Posterior vena cava (tissue), 2 donors: ENCODE data around the gene NODAL. TPM values are rescaled to one million over a fixed set of nuclear protein-coding genes. Genes with fewer than 3 reads are reported as not detected.
"Not testable (repeated sequence)": the region's sequence is repeated elsewhere in the genome, so short reads cannot be mapped to it uniquely, and the experiment has no call there.

Experiments
- DNase-seq: peaks from one replicate; pipeline ENCODE4 v3.0.0-alpha.2; 2020; ENCODE audit warnings: low spot score
- intact Hi-C, 2 donors: fragments of 100-400 bp; cut with DNase I; formaldehyde crosslinking; loops; one replicate each; pipeline versions ENCODE4 v1.14.1 to v1.14.2; 2022 to 2023
- long read RNA-seq, 2 donors: library from polyadenylated mRNA; unstranded; transcript quantifications; one replicate each; pipeline ENCODE4 v2.0.0, GENCODE V29; 2020 to 2021
- total RNA-seq, 2 donors: library from RNA; stranded (reverse); fragmentation: NEBNext Ultra II Directional; extraction: Animal tissue kit (Norgen Biotek cat#: 25700); gene quantifications; one replicate each; pipeline ENCODE4 v1.2.1, GENCODE V29; 2021
- donor health status: DM: yes; HTN: yes; CAD: no.
- donor health status: DM: yes; HTN: yes; CAD: no.

NODAL gene
- total RNA-seq, result not detected
- long read RNA-seq, donor 1, result 0 reads
- long read RNA-seq, donor 2, result 0 reads

GRCh38 chr10:70441161-70441894 is at the start of gene NODAL:
TSS of gene NODAL (minus strand) at chr10:70441681. CDS start at chr10:70441667, 14 bp downstream.
- intact Hi-C loops, result no loop called here
- DNase-seq, result no peak

GRCh38 chr10:70490142-70490541 is 48.7 kb upstream of the NODAL start:
- no peak for DNase-seq

GRCh38 chr10:70487824-70488223 is 46.3 kb upstream of the NODAL start:
- intact Hi-C loops, result no loop called here
- no peak for DNase-seq

More at GRCh38 chr10:70490142-70490541, 48.7 kb upstream of the NODAL start:
- intact Hi-C loops, result no loop called here

DNA sequence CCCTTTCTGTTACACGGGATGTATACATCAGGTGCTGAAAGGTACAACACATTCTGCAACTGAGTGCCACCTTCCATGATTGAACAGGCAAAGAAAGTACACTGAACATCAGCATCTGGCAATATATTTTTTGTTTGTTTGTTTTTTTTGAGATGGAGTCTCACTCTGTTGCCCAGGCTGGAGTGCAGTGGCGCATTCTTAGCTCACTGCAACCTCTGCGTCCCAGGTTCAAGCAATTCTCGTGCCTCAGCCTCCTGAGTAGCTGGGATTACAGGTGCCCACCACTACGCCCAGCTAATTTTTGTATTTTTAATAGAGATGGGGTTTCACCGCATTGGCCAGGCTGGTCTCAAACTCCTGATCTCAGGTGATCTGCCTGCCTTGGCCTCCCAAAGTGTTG is 42.4 kb upstream of the NODAL start:
- DNase-seq, intact Hi-C loops: not testable (repeated sequence)

- intact Hi-C loops, result no loop called here
- no peak for DNase-seq
Observed at GRCh38 chr10:70482982-70483760, 41.7 kb upstream of the NODAL start.

DNA sequence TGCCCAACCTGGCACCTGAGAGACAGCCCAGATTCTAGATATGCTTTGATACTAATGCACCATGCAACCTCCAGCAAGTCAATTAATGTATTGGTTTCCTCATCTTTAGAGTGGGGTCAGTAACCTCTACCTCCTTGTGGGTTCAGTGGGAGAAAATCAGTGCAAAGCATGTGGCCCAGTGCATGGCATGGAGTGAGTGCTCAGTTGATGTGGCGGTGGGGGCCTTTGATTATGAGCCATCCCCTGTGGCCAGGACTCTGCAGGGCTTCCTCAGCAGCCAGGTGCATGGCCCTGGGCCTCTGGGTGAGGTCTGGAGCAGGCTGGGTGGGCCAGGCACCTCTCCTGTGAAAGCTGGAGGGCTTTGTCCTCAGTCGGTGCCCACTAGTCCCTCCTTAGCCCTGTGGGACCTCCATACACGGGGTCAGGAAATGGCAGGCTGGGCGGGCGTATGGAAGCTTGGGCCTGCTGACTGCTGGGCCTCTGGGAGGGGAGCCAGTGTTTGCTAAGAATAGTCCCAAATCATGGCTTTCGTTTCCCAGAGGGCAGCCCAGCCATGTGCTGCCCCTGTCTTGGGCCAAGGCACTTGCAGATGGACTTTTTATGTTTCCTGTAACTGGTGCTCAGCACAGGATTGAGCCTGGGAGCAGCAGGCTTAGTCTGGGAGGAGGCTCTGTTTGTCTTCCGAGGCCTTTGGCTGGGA is 40.5 kb upstream of the NODAL start:
- DNase-seq, result peak; percentile 87
- intact Hi-C loops, result no loop called here

DNA sequence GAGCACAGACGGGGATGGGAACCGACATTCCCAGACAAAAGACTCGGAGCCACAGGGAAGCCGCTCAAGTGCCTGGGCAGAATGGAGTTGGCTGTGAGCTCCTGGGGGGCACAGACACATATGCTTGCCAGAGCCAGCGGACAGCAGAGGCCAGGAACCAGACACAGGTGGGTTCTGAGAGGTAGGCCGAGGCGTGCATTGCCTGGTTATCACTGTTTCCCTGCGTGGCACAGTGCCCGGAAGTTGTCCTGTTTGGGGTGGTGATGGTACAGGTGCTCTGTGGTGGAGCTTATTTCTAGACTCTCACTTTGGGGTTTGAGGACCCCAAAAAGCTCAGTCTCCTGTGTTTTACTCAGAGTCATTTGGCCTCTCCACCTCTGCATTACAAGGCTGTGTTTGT is 39.6 kb upstream of the NODAL start:
- intact Hi-C loops, result no loop called here
- no peak for DNase-seq

DNA sequence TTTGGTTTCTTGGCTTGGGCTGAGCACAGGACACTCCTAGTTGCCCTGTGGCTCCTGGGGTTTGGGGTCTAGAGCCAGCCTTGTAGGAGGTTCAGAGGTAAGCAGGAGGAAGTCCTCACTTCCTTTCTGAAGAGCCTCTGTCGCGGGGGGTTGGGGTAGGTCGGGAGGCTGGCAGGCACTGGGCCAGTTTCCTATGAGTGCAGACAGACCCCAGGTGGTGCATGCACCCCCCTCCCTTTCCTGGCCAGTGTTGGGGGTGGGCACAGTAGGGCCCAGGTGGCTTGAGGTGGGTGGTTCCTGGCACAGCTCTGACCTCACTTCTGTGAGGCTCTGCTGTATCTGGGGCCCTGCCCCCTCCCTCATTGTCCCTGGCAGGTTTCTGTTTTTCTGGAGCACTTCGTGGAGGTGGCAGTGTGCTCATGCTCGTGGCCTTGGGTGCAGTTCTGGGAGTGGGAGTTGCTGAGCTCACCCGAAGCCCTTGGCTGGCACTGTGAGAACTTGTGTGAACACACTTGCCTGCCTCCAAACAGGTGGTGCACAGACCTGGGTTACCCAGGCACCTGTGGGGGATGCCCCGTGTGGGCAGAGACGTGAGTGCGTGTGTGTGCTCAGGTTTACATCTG is 38.9 kb upstream of the NODAL start:
- intact Hi-C loops, result no loop called here

DNA sequence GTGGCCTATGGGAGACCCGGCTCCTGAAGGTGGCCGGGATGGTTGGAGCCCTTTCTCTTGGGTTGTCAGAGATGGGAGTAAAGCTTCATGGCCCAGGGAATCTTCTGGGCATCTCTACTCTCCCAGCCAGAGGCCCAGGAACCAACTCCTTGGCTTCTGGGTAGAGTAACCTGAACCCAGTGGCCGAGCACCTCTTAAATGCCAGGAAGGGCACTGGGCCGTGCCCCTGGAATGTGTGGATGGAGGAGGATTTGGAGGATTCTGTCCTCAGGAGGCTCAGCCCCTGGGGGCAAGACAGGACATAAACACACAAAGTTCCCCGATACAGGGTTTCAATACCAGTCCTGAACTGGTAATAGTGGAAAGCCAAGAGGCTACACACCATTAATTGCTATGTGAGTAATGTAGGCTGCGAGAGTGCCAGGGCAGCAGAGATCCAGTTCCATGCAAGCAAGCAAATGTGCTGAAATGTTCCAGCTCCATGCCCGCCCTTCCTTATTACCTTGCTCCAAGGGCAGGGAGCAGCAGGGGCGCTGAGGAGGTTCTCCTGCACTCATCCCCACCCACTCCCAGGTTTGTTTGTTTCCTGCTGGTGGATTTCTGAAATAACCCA is 38.3 kb upstream of the NODAL start:
- intact Hi-C loops, result loop anchor here in 1 of 2 donors (10.0 kb wide), 1 partner anchor 275 kb away; no protein-coding TSS in a partner anchor
- no peak for DNase-seq

More for the DNA sequence above, 38.9 kb upstream of the NODAL start:
- no peak for DNase-seq

- DNase-seq, result no peak
- intact Hi-C loops, result loop anchor here in 1 of 2 donors (10.0 kb wide), 1 partner anchor 276 kb away; no protein-coding TSS in a partner anchor
Observed at GRCh38 chr10:70479165-70479581, 37.7 kb upstream of the NODAL start.

GRCh38 chr10:70478191-70479164 is 37.0 kb upstream of the NODAL start, which contains the start of gene PALD1:
TSS of gene PALD1 (plus strand) at chr10:70478767. CDS start at chr10:70525952, 47,185 bp downstream.
- intact Hi-C loops, result loop anchor here in 1 of 2 donors (10.0 kb wide), 1 partner anchor 276 kb away; no protein-coding TSS in a partner anchor
- DNase-seq, result peak; percentile 90

GRCh38 chr10:70477661-70478162 is 36.2 kb upstream of the NODAL start:
- intact Hi-C loops, result loop anchor here in 1 of 2 donors (10.0 kb wide), 1 partner anchor 277 kb away; no protein-coding TSS in a partner anchor
- DNase-seq, result no peak

DNA sequence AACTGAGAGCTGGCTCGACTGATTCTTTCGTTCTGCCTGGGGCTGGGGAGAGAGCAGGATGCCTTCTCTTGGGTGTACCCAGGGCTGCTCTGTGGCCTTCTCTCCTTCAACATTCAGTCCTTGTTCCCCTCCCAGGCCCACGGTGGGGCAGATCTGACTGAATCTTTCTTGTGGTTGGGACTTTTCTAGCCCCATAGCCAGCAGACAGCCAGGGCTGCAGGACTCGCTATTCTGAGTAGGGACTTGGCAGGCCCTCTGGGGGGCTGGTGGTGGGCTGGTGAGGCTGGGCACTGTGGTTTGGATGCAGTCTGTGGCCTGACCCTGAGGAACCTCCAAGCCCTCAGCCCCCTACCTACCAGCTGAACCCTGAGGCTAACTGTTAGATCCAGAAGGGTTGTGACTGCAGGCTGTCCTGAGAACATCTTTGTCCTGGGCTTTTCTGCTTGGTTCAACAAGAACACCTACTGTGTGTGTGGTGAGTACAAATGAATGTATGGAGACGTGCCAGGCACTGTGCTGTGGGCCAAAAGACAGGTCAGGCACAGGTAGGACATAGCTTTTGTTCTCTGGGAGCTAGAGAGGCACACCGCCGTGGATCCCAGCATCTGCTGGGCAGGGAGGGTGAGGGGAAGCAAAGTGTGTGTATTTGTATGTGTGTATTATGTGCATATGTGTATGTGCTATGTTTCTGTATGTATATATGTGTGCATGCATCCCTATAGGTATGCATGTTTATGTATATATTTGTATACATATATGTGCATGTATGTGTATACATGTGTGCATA is 35.0 kb upstream of the NODAL start:
- no peak for DNase-seq
- intact Hi-C loops, result loop anchor here in 1 of 2 donors (10.0 kb wide), 1 partner anchor 278 kb away; no protein-coding TSS in a partner anchor

GRCh38 chr10:70475661-70476060 is 34.2 kb upstream of the NODAL start:
- intact Hi-C loops, result loop anchor here in 1 of 2 donors (10.0 kb wide), 1 partner anchor 279 kb away; no protein-coding TSS in a partner anchor
- no peak for DNase-seq

- intact Hi-C loops, result loop anchor here in 1 of 2 donors (10.0 kb wide), 1 partner anchor 280 kb away; no protein-coding TSS in a partner anchor
- no peak for DNase-seq
Observed at GRCh38 chr10:70474780-70475179, 33.3 kb upstream of the NODAL start.

DNA sequence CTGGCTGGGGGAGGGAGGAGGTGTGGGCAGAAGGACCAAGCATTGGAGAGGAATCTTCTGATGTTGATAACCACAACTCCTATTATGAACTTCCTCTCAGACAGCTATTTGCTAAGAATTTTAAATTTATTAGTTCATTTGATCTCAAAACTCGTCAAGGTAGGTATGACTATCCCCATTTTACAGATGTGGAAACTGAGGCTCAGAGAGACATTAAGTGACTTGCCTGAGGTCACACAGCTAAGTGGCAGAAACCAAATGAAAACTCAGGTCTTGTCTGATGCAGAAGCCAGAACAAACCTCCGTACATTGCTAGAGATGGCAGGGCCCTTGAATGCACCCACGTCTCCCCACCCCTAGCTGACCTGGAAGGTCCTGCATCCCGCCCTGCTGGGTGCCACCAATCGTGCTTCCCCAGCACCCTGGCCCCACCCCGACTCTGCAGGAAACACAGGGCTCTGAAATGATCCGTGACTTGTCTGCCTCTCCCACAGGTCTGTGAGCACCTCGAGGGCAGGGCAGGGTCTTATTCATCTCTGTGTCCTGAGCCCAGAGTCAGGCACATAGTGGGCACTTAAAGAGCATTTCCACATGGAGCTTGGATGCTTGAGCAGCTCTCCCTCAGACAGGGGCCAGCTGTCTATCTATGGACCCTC is 31.4 kb upstream of the NODAL start:
- intact Hi-C loops, result loop anchor here in 1 of 2 donors (10.0 kb wide), 1 partner anchor 282 kb away; no protein-coding TSS in a partner anchor
- DNase-seq, result no peak
